ENCODE data around the gene ISG20L2. TPM values are rescaled to one million over a fixed set of nuclear protein-coding genes. Genes with fewer than 3 reads are reported as not detected.
"Not testable (repeated sequence)": the region's sequence is repeated elsewhere in the genome, so short reads cannot be mapped to it uniquely, and the experiment has no call there.

Gene ISG20L2
- total RNA-seq, 1 donor: 21.0 TPM

GRCh38 chr1:156765666-156766065, 37.1 kb upstream of the ISG20L2 start:
- Histone ChIP-seq H2AFZ (ENCODE audit: low read length) (peak overlapping the region; percentile 91), H3K4me1 (ENCODE audit: insufficient read depth, low read length) (peaks cover 23% of the 10 kb centered on the region), H4K20me1 (ENCODE audit: insufficient read depth, low read length) (peaks cover 14% of the 10 kb centered on the region), H3K4me3 (ENCODE audit: insufficient read depth, low read length) (peak overlapping the region; percentile 82), H3K9me3 (ENCODE audit: low read depth, low read length) (no peaks in the 10 kb centered on the region), H3K27me3 (ENCODE audit: insufficient read depth, low read length) (no peaks in the 10 kb centered on the region), H3K27ac (ENCODE audit: low read depth, low read length) (no peak overlapping the region), H3K4me2 (ENCODE audit: insufficient read depth, low read length) (peak overlapping the region; percentile 94), H3K36me3 (ENCODE audit: insufficient read depth, low read length) (peaks cover 5% of the 10 kb centered on the region), H3K79me2 (ENCODE audit: insufficient read depth, low read length) (peaks cover 38% of the 10 kb centered on the region)
- TF ChIP-seq CTCF (IDR thresholded peaks at IDR 0.05; ENCODE audit: extremely low read depth, low read depth, low read length): no peak
- no peak for DNase-seq (ENCODE audit: insufficient read length, low spot score, missing footprints)

- Histone ChIP-seq H3K4me1 (ENCODE audit: insufficient read depth, low read length) (peaks cover 23% of the 10 kb centered on the region), H3K79me2 (ENCODE audit: insufficient read depth, low read length) (peaks cover 33% of the 10 kb centered on the region), H4K20me1 (ENCODE audit: insufficient read depth, low read length) (peaks cover 11% of the 10 kb centered on the region)
- H3K36me3 ChIP-seq (ENCODE audit: insufficient read depth, low read length); H3K27me3 ChIP-seq (ENCODE audit: insufficient read depth, low read length); DNase-seq (ENCODE audit: insufficient read length, low spot score, missing footprints); H3K4me3 ChIP-seq (ENCODE audit: insufficient read depth, low read length); H3K27ac ChIP-seq (ENCODE audit: low read depth, low read length); H2AFZ ChIP-seq (ENCODE audit: low read length); H3K4me2 ChIP-seq (ENCODE audit: insufficient read depth, low read length); H3K9me3 ChIP-seq (ENCODE audit: low read depth, low read length): not testable (repeated sequence)
Measured at GRCh38 chr1:156765136-156765535, 36.6 kb upstream of the ISG20L2 start.

- H3K27me3 ChIP-seq (ENCODE audit: insufficient read depth, low read length): no peaks in the 10 kb centered on the region
- H3K4me3 ChIP-seq (ENCODE audit: insufficient read depth, low read length): no peak overlapping the region
- no peak for TF ChIP-seq CTCF (IDR thresholded peaks at IDR 0.05; ENCODE audit: extremely low read depth, low read depth, low read length)
- DNase-seq (ENCODE audit: insufficient read length, low spot score, missing footprints): no peak
- H3K36me3 ChIP-seq (ENCODE audit: insufficient read depth, low read length): no peaks in the 10 kb centered on the region
- H2AFZ ChIP-seq (ENCODE audit: low read length): no peak overlapping the region
- no peaks in the 10 kb centered on the region for H4K20me1 ChIP-seq (ENCODE audit: insufficient read depth, low read length)
- H3K79me2 ChIP-seq (ENCODE audit: insufficient read depth, low read length): no peaks in the 10 kb centered on the region
- no peak overlapping the region for H3K27ac ChIP-seq (ENCODE audit: low read depth, low read length)
- no peak overlapping the region for H3K4me2 ChIP-seq (ENCODE audit: insufficient read depth, low read length)
- H3K4me1 ChIP-seq (ENCODE audit: insufficient read depth, low read length): peaks cover 2% of the 10 kb centered on the region
- no peaks in the 10 kb centered on the region for H3K9me3 ChIP-seq (ENCODE audit: low read depth, low read length)
Measured at GRCh38 chr1:156760796-156761104, 32.2 kb upstream of the ISG20L2 start.

GRCh38 chr1:156760092-156760795, 31.7 kb upstream of the ISG20L2 start:
- Histone ChIP-seq H3K4me3 (ENCODE audit: insufficient read depth, low read length) (no peak overlapping the region), H3K27ac (ENCODE audit: low read depth, low read length) (no peak overlapping the region), H4K20me1 (ENCODE audit: insufficient read depth, low read length) (no peaks in the 10 kb centered on the region), H3K27me3 (ENCODE audit: insufficient read depth, low read length) (no peaks in the 10 kb centered on the region), H3K4me2 (ENCODE audit: insufficient read depth, low read length) (no peak overlapping the region), H3K4me1 (ENCODE audit: insufficient read depth, low read length) (no peaks in the 10 kb centered on the region), H3K9me3 (ENCODE audit: low read depth, low read length) (no peaks in the 10 kb centered on the region), H3K36me3 (ENCODE audit: insufficient read depth, low read length) (no peaks in the 10 kb centered on the region), H2AFZ (ENCODE audit: low read length) (no peak overlapping the region), H3K79me2 (ENCODE audit: insufficient read depth, low read length) (no peaks in the 10 kb centered on the region)
- no peak for TF ChIP-seq CTCF (IDR thresholded peaks at IDR 0.05; ENCODE audit: extremely low read depth, low read depth, low read length)
- DNase-seq (ENCODE audit: insufficient read length, low spot score, missing footprints): no peak

GRCh38 chr1:156757572-156758253, 29.1 kb upstream of the ISG20L2 start:
- not testable (repeated sequence) for H3K27me3 ChIP-seq (ENCODE audit: insufficient read depth, low read length); H3K4me3 ChIP-seq (ENCODE audit: insufficient read depth, low read length); H4K20me1 ChIP-seq (ENCODE audit: insufficient read depth, low read length); H3K27ac ChIP-seq (ENCODE audit: low read depth, low read length); H3K4me1 ChIP-seq (ENCODE audit: insufficient read depth, low read length); H3K79me2 ChIP-seq (ENCODE audit: insufficient read depth, low read length); H2AFZ ChIP-seq (ENCODE audit: low read length); H3K9me3 ChIP-seq (ENCODE audit: low read depth, low read length); H3K4me2 ChIP-seq (ENCODE audit: insufficient read depth, low read length); H3K36me3 ChIP-seq (ENCODE audit: insufficient read depth, low read length); DNase-seq (ENCODE audit: insufficient read length, low spot score, missing footprints)
